HG03175 (cell line): ENCODE measurements around the gene BMPER.

Source experiments
- ATAC-seq: cut with Tn5 transposase; IDR thresholded peaks from one replicate; pipeline ENCODE4 v1.9.1; 2021; ENCODE audit warnings: mild to moderate bottlenecking, moderate library complexity; ENCODE audit not compliant: unreplicated experiment

Gene BMPER

GRCh38 chr7:34016876-34017275, 111.5 kb downstream of the BMPER start:
- ATAC-seq: no peak

GRCh38 chr7:34019301-34019790, 114.0 kb downstream of the BMPER start:
- no peak for ATAC-seq

GRCh38 chr7:34022626-34023025, 117.3 kb downstream of the BMPER start:
- ATAC-seq: no peak

GRCh38 chr7:34025600-34025999, 120.3 kb downstream of the BMPER start:
- no peak for ATAC-seq

GRCh38 chr7:34026481-34027190, 121.3 kb downstream of the BMPER start:
- no peak for ATAC-seq

- no peak for ATAC-seq
These were observed 125.8 kb downstream of the BMPER start for GRCh38 chr7:34031156-34031555.

GRCh38 chr7:34034728-34035127, 129.4 kb downstream of the BMPER start:
- ATAC-seq: no peak

GRCh38 chr7:34036051-34036920, 130.9 kb downstream of the BMPER start:
- no peak for ATAC-seq

GRCh38 chr7:34036972-34037792, 131.8 kb downstream of the BMPER start:
- ATAC-seq: no peak

GRCh38 chr7:34038816-34039470, 133.6 kb downstream of the BMPER start:
- no peak for ATAC-seq

- ATAC-seq: no peak
These were observed 136.4 kb downstream of the BMPER start for GRCh38 chr7:34041707-34042106.

- ATAC-seq: no peak
These were observed 137.1 kb downstream of the BMPER start for GRCh38 chr7:34042406-34042805.

GRCh38 chr7:34043461-34044305, 138.3 kb downstream of the BMPER start:
- no peak for ATAC-seq

GRCh38 chr7:34044306-34044643, 138.9 kb downstream of the BMPER start:
- ATAC-seq: no peak

GRCh38 chr7:34044734-34045353, 139.5 kb downstream of the BMPER start:
- no peak for ATAC-seq

GRCh38 chr7:34048445-34048844, 143.1 kb downstream of the BMPER start:
- ATAC-seq: no peak

GRCh38 chr7:34054075-34054474, 148.7 kb downstream of the BMPER start:
- no peak for ATAC-seq

GRCh38 chr7:34057136-34057535, 151.8 kb downstream of the BMPER start:
- ATAC-seq: no peak

GRCh38 chr7:34057956-34058355, 152.6 kb downstream of the BMPER start:
- ATAC-seq: no peak

GRCh38 chr7:34058801-34059135, 153.4 kb downstream of the BMPER start:
- no peak for ATAC-seq
